Mucosa of descending colon (tissue), 3 donors: ENCODE data around the gene ABCB1. TPM values are rescaled to one million over a fixed set of nuclear protein-coding genes. Genes with fewer than 3 reads are reported as not detected.

Experiments used
- ATAC-seq: fragments of 200-7000 bp; cut with Tn5 transposase; one replicate; pipeline ENCODE4 v1.9.1; 2020; ENCODE audit warnings: mild to moderate bottlenecking, moderate library complexity
- DNase-seq, 3 donors: peaks; one replicate each; pipeline ENCODE4 v3.0.0-alpha.2; 2020
- H3K36me3 ChIP-seq: fragments of 200-600 bp; one replicate; pipeline ENCODE4 v1.8.0; 2021; ENCODE audit warnings: low read depth, mild to moderate bottlenecking
- H3K4me1 ChIP-seq: fragments of 200-600 bp; one replicate; pipeline ENCODE4 v1.8.0; 2021; ENCODE audit warnings: low read depth, mild to moderate bottlenecking
- H3K4me3 ChIP-seq: fragments of 200-600 bp; one replicate; pipeline ENCODE4 v1.8.0; 2021; ENCODE audit warnings: mild to moderate bottlenecking
- H3K9me3 ChIP-seq: fragments of 200-600 bp; one replicate; pipeline ENCODE4 v1.8.0; 2021; ENCODE audit warnings: mild to moderate bottlenecking
- CTCF ChIP-seq: fragments of 200-600 bp; IDR thresholded peaks from one replicate; pipeline ENCODE4 v1.8.0; 2022; ENCODE audit warnings: antibody characterized with exemption, mild to moderate bottlenecking
- intact Hi-C, 2 donors: fragments of 100-400 bp; cut with DNase I in 1 of 2; cut with micrococcal nuclease in 1 of 2; formaldehyde crosslinking; loops; one replicate each; pipeline versions ENCODE4 v1.11.0 to v1.11.1; 2022; cut with DNase I, micrococcal nuclease
- long read RNA-seq, 2 donors: library from polyadenylated mRNA; unstranded; transcript quantifications; one replicate each; pipeline ENCODE4 v2.0.0, GENCODE V29; 2019 to 2021
- total RNA-seq, 3 donors: library from RNA; stranded (reverse); fragmentation: NEBNext Ultra II Directional in 2 of 3; extraction: Animal tissue kit (Norgen Biotek cat#: 25700) in 2 of 3; gene quantifications; one replicate each; pipeline versions ENCODE4 v1.2.1 to v1.2.4, GENCODE V29; 2021 to 2023
- donor health status: DM: no; HTN: no; CAD: no; lungs with moderate emphysema.
- donor health status: DM: no; HTN: no; CAD: no.
- donor health status: DM: no; HTN: yes; CAD: no.

The ABCB1 gene
- 100 to 1,000 TPM in 1 of 3 donors, 10 to 100 TPM in 2; 76.5 to 226 (median 90.6) TPM for total RNA-seq
- long read RNA-seq, donor 1, full-length matches to known transcripts = 51 of 62 reads
- long read RNA-seq, donor 1, partial matches to known transcripts = 4 of 62 reads
- long read RNA-seq, donor 1, other reads (novel, unspliced or antisense) = 7 of 62 reads
- long read RNA-seq, donor 2, full-length matches to known transcripts = 5 of 12 reads
- long read RNA-seq, donor 2, partial matches to known transcripts = 7 of 12 reads
- long read RNA-seq, donor 2, other reads (novel, unspliced or antisense) = 0 of 12 reads

- ATAC-seq = peak; percentile 97
- Histone ChIP-seq H3K36me3 (no peaks in the 10 kb centered on the region), H3K9me3 (no peaks in the 10 kb centered on the region), H3K4me3 (peak within 1 kb of the TSS; percentile 20), H3K4me1 (peaks cover 3% of the 10 kb centered on the region)
- intact Hi-C loops = no loop called here
- peak; percentile 82 to 86 (median 83) for DNase-seq
- TF ChIP-seq CTCF = no peak
These were observed at the start of gene ABCB1 for GRCh38 chr7:87600130-87601124. TSS of gene ABCB1 (minus strand) at chr7:87600884. CDS start at chr7:87600184, 700 bp downstream.

GRCh38 chr7:87648316-87648715 lies 47.6 kb upstream of the ABCB1 start:
- DNase-seq (no peak), ATAC-seq (no peak)
- no peaks in the 10 kb centered on the region for H3K9me3 ChIP-seq
- TF ChIP-seq CTCF = no peak
- no peaks in the 10 kb centered on the region for H3K36me3 ChIP-seq
- no peaks in the 10 kb centered on the region for H3K4me1 ChIP-seq
- no peak overlapping the region for H3K4me3 ChIP-seq
- intact Hi-C loops = no loop called here

DNA sequence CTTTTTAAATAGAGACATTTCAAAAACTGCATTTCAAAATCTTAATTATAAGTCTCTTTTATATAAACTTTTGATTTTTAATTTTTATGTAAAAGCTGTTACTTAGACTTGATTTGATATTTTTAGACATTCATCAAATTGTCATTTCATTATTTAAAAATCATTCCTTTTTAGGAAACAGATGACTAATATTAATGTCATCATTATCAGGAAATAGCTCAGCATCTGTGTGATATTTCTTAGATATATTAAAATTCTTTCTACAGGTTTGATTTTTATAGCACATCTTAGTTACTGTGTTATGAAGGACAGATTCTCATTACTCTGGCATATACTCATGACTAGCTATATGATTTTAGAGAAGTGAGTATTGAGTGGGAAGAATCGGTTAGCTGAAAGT lies 44.8 kb upstream of the ABCB1 start:
- no peak overlapping the region for H3K4me3 ChIP-seq
- ATAC-seq = no peak
- no peaks in the 10 kb centered on the region for H3K36me3 ChIP-seq
- no peaks in the 10 kb centered on the region for H3K4me1 ChIP-seq
- no peaks in the 10 kb centered on the region for H3K9me3 ChIP-seq
- intact Hi-C loops = no loop called here
- TF ChIP-seq CTCF = no peak
- no peak for DNase-seq

- no peak overlapping the region for H3K4me3 ChIP-seq
- no peak for DNase-seq
- H3K36me3 ChIP-seq = no peaks in the 10 kb centered on the region
- no peaks in the 10 kb centered on the region for H3K9me3 ChIP-seq
- H3K4me1 ChIP-seq = no peaks in the 10 kb centered on the region
- no peak for TF ChIP-seq CTCF
- intact Hi-C loops = no loop called here
- ATAC-seq = no peak
These were observed 35.2 kb upstream of the ABCB1 start for GRCh38 chr7:87635921-87636320.

- ATAC-seq = peak; percentile 75
- H3K4me3 ChIP-seq = peak overlapping the region; percentile 43
- intact Hi-C loops = no loop called here
These were observed 28.3 kb upstream of the ABCB1 start for GRCh38 chr7:87628780-87629569.

More at GRCh38 chr7:87628780-87629569, 28.3 kb upstream of the ABCB1 start:
- TF ChIP-seq CTCF = no peak
- DNase-seq = peak; percentile 65 to 77 (median 74)
- Histone ChIP-seq H3K4me1 (no peaks in the 10 kb centered on the region), H3K9me3 (no peaks in the 10 kb centered on the region), H3K36me3 (no peaks in the 10 kb centered on the region)
